ENCODE measurements around the gene JAZF1. TPM values are rescaled to one million over a fixed set of nuclear protein-coding genes. Genes with fewer than 3 reads are reported as not detected.

The JAZF1 gene
- total RNA-seq, 1 experiment from 2014 or later: 9.1 TPM

DNA sequence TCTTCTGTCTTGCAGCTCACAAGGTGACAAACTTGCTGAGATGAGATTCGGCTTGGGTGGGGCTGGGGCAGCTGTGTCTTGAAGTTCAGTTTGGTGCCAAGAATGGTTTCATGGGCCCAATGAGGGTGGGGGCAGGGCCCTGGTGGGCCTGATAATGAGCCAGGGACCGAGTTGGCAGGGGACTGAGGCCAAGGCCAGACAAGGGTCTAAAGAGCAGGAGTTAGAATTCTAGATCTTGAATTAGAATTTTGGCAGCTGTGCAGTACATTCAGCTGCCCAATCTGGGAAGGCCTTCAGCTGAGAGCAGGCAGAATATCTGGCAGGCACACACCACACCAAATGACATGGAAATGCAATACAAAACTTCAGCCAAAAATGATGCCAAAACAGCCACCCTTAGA is 1.5 kb upstream of the JAZF1 start:
- TF ChIP-seq, protein P1, sequence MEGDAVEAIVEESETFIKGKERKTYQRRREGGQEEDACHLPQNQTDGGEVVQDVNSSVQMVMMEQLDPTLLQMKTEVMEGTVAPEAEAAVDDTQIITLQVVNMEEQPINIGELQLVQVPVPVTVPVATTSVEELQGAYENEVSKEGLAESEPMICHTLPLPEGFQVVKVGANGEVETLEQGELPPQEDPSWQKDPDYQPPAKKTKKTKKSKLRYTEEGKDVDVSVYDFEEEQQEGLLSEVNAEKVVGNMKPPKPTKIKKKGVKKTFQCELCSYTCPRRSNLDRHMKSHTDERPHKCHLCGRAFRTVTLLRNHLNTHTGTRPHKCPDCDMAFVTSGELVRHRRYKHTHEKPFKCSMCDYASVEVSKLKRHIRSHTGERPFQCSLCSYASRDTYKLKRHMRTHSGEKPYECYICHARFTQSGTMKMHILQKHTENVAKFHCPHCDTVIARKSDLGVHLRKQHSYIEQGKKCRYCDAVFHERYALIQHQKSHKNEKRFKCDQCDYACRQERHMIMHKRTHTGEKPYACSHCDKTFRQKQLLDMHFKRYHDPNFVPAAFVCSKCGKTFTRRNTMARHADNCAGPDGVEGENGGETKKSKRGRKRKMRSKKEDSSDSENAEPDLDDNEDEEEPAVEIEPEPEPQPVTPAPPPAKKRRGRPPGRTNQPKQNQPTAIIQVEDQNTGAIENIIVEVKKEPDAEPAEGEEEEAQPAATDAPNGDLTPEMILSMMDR (conservative IDR thresholded peaks at IDR 0.05): no peak
- no peak overlapping the region for H2BK12ac ChIP-seq (ENCODE audit: insufficient read length, low read depth, low read length)
- H3K9ac ChIP-seq (ENCODE audit: extremely low read depth, insufficient read length, low read length): no peak overlapping the region
- H3K27ac ChIP-seq (ENCODE audit: insufficient read length, low read depth, low read length): no peak overlapping the region
- Mint-ChIP-seq H3K27me3 (ENCODE audit: low read depth) (peaks cover 11% of the 10 kb centered on the region), H3K4me1 (peaks cover 21 to 26% of the 10 kb centered on the region in 2 experiments), H3K9me3 (peaks cover 0 to 2% of the 10 kb centered on the region in 2 experiments; a peak in 1 of 5 replicates), H3K27ac (no peak overlapping the region), H3K36me3 (ENCODE audit: insufficient read depth in 1 of 3, low read depth in 3 of 3) (peaks cover 0 to 2% (median 0%) of the 10 kb centered on the region in 3 experiments; a peak in 1 of 7 replicates), H3K4me3 (no peak overlapping the region; a peak in 1 of 5 replicates)
- no peak overlapping the region for H4K8ac ChIP-seq (replicated peaks; ENCODE audit: insufficient read length, low read depth, low read length)
- H3K9me3 ChIP-seq (ENCODE audit: control insufficient read depth, low read depth, low read length): no peaks in the 10 kb centered on the region
- no peak overlapping the region for H2BK20ac ChIP-seq (ENCODE audit: low read depth, low read length, poor library complexity, severe bottlenecking)
- no peak overlapping the region for H2BK120ac ChIP-seq (ENCODE audit: low read depth, low read length, poor library complexity, severe bottlenecking)
- no peak overlapping the region for H2BK15ac ChIP-seq (ENCODE audit: low read depth, low read length)
- H3K27me3 ChIP-seq (ENCODE audit: insufficient read depth, low read length): no peaks in the 10 kb centered on the region
- no peak overlapping the region for H3K56ac ChIP-seq (ENCODE audit: insufficient read length, low read depth, low read length)
- no peak overlapping the region for H3K14ac ChIP-seq (ENCODE audit: insufficient read depth, low read length)
- H2AK5ac ChIP-seq (ENCODE audit: insufficient read length, low read length): no peak overlapping the region
- H4K91ac ChIP-seq (ENCODE audit: insufficient read length, low read depth, low read length): no peak overlapping the region
- peaks cover 9% of the 10 kb centered on the region for H3K23me2 ChIP-seq (ENCODE audit: insufficient read length, low read depth, low read length, poor library complexity, severe bottlenecking)
- no peak overlapping the region for H3T11ph ChIP-seq (ENCODE audit: low read length)
- H3K4me1 ChIP-seq (ENCODE audit: insufficient read depth, low read length): peaks cover 9% of the 10 kb centered on the region; the same call in 1 of the 2 replicates
- H3K79me1 ChIP-seq (ENCODE audit: insufficient read depth, low read depth, low read length, poor library complexity, severe bottlenecking): no peaks in the 10 kb centered on the region
- no peak overlapping the region for H3K18ac ChIP-seq (ENCODE audit: insufficient read length, low read depth, low read length)
- peaks cover 3% of the 10 kb centered on the region; the same call in 1 of the 2 replicates for H3K79me2 ChIP-seq (ENCODE audit: insufficient read depth, low read length)
- no peaks in the 10 kb centered on the region for H4K20me1 ChIP-seq (ENCODE audit: control insufficient read depth, insufficient read depth, insufficient read length)
- no peak overlapping the region for H2BK5ac ChIP-seq (ENCODE audit: insufficient read length, low read length)
- WGBS (ENCODE audit: extremely low coverage, insufficient read length, low lambda C conversion rate): no CpG with 5 or more reads among the region's 2 CpGs
- no peak overlapping the region for H3K4ac ChIP-seq (ENCODE audit: low read depth, low read length)
- no peak overlapping the region for H4K5ac ChIP-seq (ENCODE audit: insufficient read length, low read depth, low read length)
- no peak overlapping the region for H2AFZ ChIP-seq (ENCODE audit: low read length)
- no peak overlapping the region for H3K4me2 ChIP-seq (ENCODE audit: insufficient read depth, insufficient read length, low read length)
- DNase-seq: no peak
- no peak overlapping the region for H3K23ac ChIP-seq (ENCODE audit: insufficient read length, low read depth, low read length)
